KOPT-K1 (cell line): ENCODE data around the gene CHAMP1.
"Not testable (repeated sequence)": the region's sequence is repeated elsewhere in the genome, so short reads cannot be mapped to it uniquely, and the experiment has no call there.

ENCODE experiments used
- H3K27ac ChIP-seq: fragments of 200-600 bp; sonication (generic); 2 replicates; pipeline ENCODE4 v1.5.1; 2016; ENCODE audit warnings: antibody characterized with exemption, mild to moderate bottlenecking, low read depth, low read length; ENCODE audit not compliant: poor library complexity, severe bottlenecking
- H3K36me3 ChIP-seq: fragments of 200-600 bp; sonication (generic); 2 replicates; pipeline ENCODE4 v1.5.1; 2017; ENCODE audit warnings: antibody characterized with exemption, mild to moderate bottlenecking, low read length, moderate library complexity; ENCODE audit not compliant: insufficient read depth
- H3K9me3 ChIP-seq: fragments of 200-600 bp; sonication (generic); 2 replicates; pipeline ENCODE4 v1.5.1; 2017; ENCODE audit warnings: antibody characterized with exemption, low read length, mild to moderate bottlenecking; ENCODE audit not compliant: insufficient read depth, poor library complexity, severe bottlenecking

CHAMP1 gene

DNA sequence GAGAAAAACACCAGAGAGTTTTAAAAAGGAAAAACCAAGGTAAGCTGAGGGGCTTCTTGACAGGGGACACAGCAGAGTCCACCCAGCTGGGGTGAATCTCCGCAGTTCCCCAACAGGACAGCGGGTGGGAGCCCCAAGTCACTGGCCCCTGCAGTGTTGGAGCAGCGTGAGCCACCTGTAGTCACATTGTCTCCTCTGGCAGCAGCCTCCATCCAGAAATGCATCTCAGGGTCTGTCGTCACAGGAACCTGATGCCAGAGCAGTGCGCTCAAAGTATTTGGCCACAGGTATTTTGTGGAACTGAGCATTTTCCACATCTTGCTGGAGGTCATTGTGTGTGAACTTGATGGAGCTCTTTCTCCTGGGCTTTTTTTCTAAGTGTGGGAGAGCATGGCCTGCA is 24.7 kb downstream of the CHAMP1 start:
- no peaks in the 10 kb centered on the region for H3K36me3 ChIP-seq
- H3K27ac ChIP-seq: no peak overlapping the region
- no peaks in the 10 kb centered on the region for H3K9me3 ChIP-seq

DNA sequence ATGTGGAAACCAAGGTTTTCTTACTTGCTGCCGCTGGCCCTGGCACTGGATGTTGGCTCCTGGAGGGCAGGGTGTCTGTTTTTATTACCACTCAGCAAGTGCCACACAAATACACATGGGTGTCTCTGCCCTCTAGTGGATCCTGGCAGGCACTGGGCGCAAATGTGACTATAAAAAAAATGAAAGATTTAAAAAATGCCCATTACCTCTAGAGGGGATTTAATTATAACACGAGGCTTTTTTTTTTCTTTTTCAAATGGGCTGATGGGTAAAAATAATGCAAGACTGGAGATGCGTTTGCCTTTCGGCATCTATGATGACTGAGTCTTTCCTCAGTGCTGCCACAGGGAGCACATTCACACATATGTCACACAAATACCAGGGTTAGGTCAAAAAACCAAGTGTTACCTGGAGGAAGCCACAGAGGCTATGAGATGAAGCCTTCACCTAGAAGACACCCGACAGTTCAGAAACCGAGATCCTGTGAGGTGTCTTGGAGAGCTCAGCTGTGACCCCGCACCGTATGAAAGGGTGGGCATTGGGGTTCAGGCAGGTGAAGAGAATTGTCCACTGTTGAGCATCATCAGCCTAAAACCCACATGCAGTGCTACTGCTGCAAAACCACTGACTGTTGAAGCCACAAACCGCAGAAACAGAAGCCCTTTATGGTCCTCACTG is 25.7 kb downstream of the CHAMP1 start:
- no peaks in the 10 kb centered on the region for H3K9me3 ChIP-seq
- peak overlapping the region; percentile 43 for H3K27ac ChIP-seq

DNA sequence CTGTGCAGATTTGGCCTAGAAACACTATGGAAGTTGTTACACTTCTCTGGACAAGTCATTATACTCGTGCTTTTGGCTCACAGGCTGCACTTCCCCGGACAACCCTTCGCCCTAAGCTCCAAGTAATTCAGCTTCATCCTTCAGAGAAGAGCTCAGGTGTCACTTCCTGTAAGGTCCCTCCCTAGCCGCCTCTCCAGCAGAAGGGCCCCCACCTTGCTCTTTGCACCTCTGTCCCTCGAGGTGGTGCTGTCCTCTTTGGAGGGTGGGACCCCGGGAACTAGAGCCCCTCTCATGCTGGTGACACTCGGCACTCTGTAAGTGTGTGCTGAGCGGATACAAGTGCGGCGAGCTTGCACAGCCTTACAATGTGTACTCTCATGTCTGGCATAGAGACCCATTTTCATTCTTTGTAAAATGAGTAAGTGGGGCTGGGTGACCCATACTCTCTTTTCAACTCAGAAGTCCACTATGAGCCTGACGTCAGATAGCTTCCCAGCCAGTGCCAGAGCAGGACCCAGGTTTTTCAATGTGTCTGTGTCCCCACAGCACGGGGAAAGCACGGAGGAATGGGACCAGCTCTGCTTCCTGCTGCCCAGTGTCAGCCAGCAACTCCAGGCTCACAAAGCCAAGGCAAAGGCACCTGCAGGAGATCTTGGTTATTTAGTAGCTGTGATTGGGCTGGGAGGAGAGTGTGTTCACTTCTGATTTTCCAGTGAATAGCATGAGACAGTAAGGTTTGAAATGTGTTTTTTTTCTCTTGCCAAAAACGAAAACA is 26.9 kb downstream of the CHAMP1 start:
- Histone ChIP-seq H3K27ac (no peak overlapping the region), H3K9me3 (no peaks in the 10 kb centered on the region), H3K36me3 (no peaks in the 10 kb centered on the region)

More for the DNA sequence above, 25.7 kb downstream of the CHAMP1 start:
- H3K36me3 ChIP-seq: no peaks in the 10 kb centered on the region

DNA sequence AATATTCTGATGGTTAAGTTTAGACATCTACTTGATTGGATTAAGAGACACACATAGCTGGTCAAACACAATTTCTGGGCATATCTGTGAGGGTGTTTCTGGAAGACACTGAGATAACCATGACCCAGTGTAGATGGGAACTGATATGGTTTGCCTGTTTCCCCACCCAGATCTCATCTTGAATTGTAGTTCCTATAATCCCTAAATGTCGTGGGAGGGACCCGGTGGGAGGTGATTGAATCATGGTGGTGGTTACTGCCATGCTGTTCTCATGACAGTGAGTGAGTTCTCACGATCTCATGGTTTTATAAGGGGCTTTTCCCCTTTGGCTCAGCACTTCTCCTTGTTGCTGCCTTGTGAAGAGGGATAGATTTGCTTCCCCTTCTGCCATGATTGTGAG is 33.0 kb downstream of the CHAMP1 start:
- H3K9me3 ChIP-seq, H3K27ac ChIP-seq, H3K36me3 ChIP-seq: not testable (repeated sequence)

DNA sequence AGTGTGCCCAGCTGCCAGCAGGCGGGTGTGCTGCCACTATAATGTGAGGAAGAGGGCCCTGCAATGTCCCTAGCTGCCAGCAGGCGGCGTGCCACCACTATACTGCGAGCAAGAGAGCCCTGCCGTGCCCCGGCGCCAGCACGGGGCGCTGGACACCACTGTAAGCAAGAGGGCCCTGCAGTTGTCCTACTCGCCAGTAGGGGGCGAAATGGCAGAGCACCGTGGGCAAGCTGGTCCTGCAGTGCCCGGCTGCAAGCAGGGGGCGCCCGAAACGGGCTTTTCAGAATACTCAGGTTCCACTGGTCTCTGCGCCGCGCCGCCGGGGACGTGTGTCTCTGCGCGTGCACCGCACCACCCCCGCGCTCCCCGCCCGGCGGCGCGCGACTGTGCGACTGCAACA is 38.5 kb downstream of the CHAMP1 start:
- H3K36me3 ChIP-seq, H3K27ac ChIP-seq, H3K9me3 ChIP-seq: not testable (repeated sequence)

DNA sequence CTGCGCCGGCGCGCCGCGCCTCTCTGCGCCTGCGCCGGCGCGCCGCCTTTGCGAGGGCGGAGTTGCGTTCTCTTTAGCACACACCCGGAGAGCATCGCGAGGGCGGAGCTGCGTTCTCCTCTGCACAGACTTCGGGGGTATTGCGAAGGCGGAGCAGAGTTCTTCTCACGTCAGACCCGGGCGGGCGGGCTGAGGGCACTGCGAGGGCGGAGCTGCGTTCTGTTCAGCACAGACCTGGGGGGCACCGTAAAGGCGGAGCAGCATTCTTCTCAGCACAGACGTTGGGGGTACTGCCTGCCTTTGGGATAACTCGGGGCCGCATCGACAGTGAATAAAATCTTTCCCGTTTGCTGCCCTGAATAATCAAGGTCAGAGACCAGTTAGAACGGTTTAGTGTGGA is 39.1 kb downstream of the CHAMP1 start:
- not testable (repeated sequence) for H3K9me3 ChIP-seq, H3K27ac ChIP-seq, H3K36me3 ChIP-seq
